Islet precursor cell (in vitro differentiated cells): ENCODE data around the gene APRT.
"Not testable (repeated sequence)": the region's sequence is repeated elsewhere in the genome, so short reads cannot be mapped to it uniquely, and the experiment has no call there.

Experiments
- DNase-seq: peaks from one replicate; pipeline ENCODE4 v3.0.0-alpha.2; 2018

The APRT gene

DNA sequence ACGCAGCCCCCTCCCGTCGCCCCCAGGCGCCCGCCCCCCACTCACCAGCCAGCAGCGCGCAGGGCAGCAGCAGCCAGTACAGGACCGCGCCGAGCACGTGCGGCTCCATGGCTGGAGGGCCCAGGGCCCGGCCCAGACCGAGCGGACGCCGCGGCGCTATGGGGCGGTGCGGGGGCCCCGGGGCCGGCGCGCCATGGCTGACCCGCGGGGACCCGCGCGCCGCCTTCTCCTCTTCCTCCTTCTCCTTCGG is 26.9 kb downstream of the APRT start:
- DNase-seq, result no peak

DNA sequence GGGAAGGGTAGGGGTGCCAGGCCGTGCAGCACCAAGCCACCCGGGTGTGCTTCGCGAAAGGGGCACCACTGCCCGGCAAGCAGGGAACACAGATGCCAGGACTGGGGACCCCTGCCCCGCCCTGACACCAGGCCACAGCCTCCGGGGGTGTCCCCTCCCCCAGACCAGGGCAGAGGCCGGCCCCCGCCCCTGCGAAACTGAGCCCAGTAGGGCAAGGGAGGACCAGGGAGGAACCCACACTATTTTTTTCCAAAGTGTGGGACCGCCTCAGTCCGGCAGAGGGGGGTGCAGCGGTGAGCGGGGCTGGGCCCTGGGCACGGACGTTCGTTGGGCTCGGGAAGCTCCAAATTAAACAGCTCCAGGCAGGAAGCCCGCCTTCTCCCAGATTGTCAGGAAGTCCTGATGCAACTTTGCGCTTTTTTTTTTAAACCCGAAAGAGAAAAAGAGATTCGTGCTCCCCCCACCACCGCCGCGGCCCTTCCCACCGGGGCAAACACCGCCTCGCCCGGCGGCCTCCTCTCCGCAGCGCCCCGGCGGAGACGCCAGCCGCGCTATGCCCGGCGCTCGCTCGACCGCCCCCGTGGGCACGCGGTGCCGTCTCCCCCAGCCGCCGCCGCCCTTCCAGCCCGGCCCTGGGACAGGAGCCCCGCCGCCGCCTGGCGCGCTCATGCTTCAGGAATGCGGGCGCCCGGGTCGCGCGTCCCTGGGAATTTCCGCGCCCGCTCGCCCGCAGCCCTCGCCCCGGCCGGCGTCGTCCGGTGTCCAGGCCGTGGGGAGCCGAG is 27.5 kb downstream of the APRT start:
- DNase-seq, result peak; percentile 79

DNA sequence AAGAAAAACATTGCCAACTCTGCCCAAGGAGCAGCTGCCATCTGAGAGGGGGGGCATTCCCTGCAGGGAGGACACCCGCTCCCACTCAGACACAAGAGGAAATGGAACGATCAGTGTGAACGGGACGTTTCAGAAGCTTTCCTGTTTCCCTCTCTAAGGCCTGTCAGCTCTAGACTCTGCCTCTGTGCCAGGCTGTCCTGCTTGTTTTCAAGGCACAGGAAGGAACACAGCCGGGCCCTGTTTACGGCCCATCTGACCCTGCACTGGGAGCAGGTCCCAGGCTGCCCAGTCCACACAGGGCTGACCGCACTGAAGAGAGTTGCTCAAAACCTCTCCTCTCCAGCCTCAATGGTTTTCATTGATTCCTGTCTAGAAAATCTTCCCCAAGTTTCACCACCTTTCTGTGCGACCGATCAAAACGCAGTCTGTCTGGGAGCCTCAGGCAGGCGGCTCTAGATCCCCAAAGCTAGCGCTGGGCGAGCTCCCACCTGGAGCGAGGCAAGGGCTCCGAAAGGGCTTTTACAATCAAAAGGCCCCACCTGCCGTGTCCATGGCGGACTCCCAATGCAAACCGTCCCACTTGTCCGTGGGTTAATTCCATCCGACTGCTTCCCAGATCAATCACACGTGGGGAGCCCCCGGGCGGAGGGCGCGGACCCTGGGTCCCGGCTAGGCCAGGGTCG is 28.2 kb downstream of the APRT start:
- peak; percentile 71 for DNase-seq

DNA sequence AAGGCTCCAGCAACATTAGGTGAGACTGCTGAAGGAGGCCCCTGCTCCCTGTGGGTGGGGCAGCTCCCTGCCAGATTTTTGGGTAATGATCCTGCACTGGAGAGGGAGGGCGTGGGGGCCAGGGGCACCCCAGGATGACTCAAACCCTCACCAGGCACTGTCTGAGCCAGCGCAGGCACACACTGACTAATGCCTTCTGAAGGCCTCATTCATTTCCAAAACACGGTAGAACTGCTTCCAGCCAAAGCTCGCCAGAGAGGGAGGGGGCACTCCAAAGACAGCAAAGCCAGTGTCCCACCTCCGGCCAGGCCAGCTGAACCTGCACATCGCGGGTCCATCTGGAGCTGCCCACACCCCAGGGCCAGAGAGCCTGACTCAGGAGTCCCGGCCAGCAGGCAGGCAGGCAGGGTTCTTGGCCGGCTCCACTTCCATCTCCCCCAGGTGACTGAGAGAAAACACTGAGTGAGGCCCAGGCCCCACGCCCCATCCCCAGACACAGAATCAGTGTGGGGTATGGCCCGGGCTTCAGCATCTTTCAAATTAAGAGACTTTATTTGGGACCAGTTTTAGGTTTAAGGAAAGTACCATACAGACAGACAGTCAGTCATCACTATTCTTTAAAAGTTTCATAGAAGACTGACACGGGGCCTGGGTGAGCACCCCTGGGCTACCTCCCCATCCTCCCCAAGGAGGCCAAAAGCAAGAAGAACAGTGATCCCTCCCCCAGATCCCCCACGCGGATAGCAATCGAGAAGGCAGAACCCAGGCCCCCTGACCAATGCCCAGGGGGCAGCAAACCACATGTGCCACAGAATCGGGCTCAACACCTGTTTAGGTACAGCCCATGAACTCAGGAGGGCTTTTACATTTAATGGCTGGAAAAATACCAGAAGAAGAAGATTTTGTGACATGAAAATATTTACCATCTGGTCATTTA is 29.0 kb downstream of the APRT start:
- peak; percentile 83 for DNase-seq

DNA sequence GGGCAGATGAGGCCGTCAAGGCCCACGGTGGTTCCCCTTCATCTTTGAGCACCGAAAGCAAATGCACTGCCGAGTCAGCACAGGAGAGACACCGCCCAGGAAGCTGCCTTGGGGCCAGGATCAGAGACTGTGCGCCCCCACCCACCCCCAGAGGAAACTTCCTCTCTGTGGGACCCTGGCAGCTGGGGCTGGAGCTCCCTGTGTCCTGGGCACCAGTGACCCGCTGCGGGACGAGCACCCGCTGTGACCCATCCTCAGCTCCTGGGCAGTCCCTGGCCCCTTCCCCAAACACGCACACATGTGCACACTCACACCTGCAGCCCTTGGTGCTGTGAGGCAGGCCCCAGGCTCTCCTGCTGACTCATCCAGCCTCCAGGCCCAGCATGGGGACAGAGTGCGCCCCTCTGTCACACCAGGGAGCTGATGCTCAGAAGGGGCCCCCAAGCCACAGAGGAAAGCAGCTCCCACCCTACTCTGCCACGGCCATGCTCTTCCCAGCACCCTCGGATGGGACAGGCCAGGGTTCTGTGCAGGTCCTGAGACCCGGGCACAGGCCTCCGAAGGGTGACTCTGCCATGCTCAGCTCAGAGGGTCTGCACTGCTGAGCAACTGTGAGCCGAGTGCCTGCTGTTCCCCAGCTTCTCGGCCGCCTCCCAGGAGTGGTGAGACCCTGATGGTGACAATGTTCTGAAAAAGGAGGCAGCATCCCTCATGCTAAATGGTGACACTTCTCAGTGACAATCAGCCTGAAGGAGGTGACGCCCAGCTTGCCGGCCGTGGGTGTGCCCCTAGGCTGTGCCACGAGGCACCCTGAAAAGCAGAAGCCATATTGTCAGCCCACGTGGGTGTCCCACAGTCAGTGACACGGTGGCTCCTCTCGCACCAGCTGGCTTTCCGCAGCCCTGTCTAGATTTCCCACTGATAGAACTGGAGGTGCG is 30.3 kb downstream of the APRT start:
- peak; percentile 57 for DNase-seq

DNA sequence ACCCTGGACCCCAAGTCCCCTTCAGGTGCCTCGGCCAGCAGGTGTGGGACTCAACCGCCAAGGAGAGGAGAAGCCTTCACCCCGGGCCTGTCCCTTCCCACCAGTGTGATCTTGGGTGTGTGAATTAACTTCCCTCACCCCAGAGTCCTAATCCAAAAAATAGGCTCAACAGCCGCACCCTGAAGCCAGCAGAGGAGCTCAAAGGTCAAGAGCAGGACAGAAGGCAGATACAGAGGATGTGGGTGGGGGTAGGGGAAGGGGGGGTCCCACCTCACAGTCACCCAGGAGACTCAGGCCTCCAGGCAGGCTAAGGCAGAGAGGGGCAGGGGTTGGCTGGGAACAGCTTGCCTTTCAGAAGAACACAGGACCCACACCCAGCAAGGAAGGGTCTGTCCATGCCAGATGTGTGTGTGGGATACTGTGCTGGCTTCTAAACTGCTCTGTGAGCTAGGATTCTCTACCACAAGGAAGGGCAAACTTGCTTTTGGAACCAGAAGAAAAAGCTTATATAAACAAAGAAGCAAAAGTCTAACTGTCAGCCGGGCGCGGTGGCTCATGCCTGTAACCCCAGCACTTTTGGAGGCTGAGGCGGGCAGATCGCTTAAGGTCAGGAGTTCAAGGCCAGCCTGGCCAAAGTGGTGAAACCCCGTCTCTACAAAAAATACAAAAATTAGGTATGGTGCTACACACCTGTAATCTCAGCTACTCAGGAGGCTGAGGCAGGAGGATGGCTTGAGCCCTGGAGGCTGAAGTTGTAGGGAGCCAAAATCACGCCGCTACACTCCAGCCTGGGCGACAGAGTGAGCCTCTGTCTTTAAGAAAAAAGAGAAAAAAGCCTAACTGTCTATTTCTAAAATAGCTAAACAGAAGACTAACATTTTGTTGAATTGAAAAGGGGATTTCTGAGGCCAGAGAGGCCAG is 31.3 kb downstream of the APRT start:
- DNase-seq, result no peak

DNA sequence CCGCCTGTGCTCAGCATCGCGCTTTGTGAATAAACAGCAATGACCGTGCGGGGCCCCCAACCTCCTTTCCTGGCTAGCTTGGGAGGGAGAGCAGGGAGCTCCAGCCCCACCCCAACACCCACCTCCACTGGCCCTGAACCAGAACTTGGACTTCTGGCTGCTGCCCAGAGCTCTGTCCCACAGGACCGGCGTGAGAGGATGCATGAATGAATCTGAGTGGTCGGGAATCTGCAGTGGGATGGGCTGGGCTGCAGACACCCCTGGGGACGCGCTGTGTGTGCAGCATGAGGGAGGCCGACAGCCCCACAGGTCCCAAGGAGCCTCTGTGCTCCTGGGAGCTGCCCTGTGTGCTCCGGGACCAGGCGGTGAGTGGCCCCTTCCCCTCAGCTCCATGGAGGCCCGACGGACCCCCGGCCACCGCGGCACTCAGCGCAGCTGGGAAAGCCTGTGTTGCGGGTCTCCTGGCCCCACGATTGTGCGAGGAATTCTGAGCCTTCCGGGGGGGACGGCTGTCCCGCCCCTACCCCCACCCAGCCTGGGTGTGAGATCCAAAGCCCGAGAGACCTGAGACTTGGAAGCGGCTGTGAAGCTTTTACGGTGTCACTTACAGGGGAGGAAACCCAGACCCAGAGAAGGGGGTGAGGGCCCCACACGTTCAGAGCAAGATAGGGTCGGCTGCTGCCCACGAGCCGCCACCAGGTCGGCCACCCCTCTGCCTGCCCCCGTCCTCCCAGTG is 32.2 kb downstream of the APRT start:
- no peak for DNase-seq

DNA sequence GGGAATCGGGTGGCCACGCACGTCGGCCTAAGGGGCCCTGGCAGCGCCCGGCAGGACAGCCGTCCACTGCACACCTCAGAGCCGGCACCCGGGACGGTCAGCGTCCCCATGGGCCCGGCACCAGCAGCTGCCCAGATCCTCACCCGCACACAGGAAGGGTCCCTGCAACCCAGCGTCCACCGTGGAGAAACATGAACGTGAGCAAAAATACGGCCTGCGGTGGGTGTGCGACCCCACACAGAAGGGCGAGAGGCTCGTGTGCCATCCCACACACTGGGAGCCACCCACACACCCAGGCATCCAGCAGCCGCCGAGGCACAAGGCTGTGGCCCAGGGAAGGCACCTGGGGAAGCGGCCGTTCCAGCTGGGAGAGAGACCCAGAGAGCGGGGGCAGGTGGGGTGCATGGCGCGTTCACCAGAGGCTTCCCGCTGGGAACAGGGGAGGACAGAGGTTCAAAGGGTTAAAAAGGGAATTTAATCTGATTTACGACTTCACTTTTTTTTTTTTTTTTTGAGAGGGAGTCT is 33.1 kb downstream of the APRT start:
- no peak for DNase-seq

DNA sequence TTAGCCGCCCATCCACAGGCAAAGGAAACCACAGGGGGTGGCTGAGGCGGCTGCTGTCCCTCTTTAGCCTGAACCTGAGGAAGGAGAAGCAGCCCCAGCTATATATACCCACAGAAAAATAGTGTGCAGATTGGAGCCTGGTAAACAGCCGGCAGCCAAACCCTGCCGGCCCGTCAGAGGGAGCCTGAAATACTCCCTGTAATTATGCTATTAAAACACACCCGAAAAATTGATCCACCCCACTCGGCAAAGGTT is 33.5 kb downstream of the APRT start:
- no peak for DNase-seq

DNA sequence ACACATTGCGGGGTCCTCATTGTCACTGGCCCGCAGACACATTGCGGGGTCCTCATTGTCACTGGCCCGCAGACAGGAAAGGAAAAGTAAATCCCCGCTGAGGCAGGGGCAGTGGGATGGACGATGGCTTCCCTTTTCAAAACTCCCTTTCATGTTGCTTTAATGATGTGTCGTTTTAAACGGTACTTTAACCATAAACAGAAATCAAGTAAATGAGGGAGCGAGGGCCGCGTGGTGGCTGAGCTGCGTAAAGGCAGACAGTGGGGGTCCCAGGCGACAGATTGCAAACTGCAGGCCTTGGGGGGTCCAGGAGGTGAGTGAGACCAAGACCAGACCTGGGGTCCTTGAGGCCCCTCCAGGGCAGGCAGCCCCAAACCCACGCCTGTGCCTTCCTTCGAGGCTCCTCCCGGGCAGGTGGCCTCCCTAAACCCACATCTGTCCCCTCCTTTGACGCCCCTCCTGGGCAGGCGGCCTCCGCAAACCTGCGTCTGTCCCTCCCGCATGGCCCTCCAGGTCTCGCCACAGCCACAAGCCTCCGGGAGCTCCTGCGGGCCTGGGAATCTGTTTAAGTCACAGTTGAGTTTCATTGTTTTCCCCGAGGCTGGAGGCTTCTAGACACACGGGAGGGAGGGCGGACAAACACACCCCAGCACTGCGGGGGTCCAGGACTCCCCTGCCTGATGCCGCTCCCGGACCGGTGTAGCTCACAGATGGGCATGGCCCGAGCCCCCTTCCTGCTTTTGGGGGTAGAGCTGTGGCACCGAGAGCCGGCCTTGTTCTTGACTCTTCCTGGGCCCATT is 34.1 kb downstream of the APRT start:
- DNase-seq, result peak; percentile 54

DNA sequence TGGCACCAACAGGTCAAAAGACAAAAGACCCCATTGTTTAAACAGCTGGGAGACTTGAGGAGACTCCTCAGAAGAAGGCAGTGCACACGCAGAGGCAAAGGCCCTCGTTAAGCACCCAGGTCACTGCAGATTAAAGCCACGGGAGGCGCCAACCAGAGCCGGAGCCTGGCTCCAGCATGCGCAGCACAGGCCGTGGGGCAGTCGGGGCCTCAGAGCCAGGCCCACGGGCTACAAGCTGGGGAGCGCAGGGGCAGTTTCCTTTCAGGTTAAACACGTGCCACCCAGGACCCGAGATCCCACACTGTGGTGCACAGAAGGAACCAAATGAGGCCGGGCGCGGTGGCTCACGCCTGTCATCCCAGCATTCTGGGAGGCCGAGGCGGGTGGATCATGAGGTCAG is 35.9 kb downstream of the APRT start:
- peak; percentile 55 for DNase-seq

DNA sequence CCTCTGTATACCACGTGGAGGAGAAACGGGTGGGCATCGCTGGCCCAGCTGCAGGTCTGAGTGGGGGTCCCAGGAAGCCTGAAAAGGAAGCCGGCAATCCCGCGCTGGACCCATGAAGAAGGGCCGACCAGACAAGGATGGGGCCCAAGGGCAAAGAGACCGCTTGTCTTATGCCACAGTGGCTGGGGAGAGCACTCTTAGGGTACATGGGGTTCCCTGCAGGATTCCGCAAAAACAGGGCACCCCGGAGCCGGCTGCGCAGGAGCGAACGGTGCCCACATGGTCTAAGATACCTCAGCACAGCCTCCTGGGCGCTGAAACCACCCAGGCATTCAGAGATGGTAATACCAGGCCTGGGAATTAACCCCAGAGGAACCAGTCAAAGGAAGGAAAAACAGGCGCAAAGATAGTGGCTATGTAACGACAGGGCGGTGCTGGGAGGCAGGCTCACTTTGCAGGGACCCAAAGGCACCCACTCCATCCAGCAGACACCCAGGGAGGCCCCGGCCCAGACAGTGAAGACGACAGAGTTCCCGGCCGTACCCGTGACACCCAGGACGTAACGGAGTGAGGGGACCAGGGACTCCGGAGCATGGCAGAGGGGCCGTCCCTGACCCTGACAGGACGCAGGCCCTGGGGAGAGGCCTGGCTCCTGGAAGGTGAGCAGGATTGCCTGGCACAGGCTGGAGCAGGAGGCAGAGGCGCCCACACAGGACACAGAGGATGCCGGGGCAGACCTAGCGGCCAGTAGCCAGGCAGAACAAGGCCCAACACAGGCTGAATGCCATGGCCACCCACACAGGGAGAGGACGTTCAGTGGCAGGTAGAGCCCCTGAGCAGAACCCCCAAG is 37.0 kb downstream of the APRT start:
- no peak for DNase-seq

DNA sequence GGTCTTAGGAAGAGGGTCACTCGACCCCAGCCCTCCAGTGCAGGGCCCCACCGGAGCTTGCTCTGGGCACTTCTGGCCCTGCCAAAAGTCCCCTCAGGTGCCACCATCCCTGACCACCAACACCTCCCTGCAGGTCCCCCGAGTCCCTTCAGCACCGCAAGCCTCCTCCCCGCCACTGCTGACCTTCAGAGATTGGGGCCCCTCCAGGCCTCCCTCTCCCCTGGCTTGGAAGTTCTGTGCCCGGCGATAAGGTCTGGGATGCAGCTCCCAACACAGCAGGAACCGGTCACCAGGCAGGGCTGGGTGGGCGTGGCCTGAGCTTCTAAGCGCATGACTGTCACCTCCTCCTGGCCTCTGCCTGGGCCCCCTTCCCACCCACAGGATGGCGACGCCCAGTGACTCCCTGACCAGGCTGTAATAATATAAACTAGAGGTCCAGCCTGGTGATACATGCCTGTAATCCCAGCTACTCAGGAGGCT is 37.9 kb downstream of the APRT start:
- DNase-seq, result peak; percentile 89

DNA sequence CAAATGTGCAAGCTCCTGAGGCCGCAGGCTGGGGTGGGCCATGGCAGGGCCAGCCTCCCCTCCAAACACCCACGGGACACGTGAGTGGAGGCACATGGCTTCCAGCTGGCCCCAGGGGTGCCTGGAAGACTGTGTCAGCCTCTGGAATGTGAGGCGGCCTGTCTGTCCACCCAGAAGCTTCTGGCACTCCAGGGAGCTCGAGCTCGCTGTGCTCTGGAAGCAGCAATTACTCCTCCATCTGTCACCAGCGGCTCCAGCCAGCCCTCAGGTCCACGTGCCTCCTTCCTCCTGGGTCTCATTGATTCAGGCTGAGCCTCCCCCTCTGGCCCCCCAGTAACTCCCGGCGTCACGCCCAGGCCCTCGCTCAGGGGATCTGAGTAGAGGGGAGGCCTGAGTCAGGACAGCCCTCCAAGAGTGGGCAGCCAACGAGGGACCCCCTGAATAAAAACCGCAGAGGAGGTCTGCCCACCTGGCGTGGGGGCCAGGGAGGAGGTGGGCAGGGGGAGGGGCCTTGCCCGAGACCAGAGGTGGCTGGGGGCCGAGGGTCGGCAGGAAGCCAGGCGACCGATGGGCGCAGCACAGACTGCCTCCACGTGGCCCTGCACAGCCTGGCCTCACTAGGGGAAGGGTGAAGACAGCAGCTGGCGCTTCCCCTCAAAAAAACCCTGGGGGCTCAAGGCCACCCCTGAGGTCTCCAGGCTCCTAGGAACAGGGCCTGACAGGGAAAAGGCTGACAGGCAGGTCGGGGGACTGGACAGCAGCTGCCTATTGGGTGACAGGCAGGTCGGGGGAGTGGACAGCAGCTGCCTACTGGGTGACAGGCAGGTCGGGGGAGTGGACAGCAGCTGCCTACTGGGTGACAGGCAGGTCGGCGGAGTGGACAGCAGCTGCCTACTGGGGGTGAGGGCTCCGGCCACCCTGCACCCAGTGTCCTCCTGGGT is 38.6 kb downstream of the APRT start:
- DNase-seq, result peak; percentile 97

DNA sequence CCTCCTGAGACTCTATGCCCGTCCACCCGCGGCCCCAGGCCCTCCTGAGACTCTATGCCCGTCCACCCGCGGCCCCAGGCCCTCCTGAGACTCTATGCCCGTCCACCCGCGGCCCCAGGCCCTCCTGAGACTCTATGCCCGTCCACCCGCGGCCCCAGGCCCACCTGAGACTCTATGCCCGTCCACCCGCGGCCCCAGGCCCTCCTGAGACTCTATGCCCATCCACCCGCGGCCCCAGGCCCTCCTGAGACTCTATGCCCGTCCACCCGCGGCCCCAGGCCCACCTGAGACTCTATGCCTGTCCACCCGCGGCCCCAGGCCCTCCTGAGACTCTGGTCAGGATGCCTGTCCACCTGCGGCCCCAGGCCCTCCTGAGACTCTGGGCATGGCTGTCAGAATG is 39.9 kb downstream of the APRT start:
- DNase-seq, result not testable (repeated sequence)

DNA sequence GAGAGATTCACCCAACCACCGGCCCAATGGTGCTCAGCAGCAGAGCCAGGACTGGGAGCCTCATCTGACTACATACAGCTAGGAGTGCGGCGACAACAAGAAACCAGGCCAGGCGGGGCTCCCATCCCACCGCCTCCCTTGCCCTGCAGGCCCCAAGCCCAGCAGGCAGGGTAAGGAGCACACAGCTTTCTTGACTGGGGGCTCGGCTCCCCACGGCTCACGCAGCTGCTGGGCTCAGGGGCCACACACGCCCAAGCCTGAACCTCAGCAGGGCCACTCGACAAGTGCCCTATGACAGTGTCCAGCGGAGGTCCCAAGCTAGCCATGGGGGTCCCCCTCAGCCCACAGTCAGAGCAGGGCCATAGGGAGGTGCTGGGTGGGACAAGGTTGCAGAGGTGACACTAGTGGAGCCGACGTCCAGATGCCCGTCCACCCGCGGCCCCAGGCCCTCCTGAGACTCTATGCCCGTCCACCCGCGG is 40.4 kb downstream of the APRT start:
- DNase-seq, result no peak
